Ishikawa (cell line): Measurements from ENCODE around the gene DEFB110.

Experiments
- CEBPB ChIP-seq: IDR thresholded peaks from 2 replicates; pipeline ENCODE4 v1.6.1; 2012
- CREB1 ChIP-seq: IDR thresholded peaks from 2 replicates; pipeline ENCODE4 v1.6.1; 2012; ENCODE audit warnings: low read depth
- EGR1 ChIP-seq: IDR thresholded peaks from 2 replicates; pipeline ENCODE4 v1.6.1; 2012
- EP300 ChIP-seq: IDR thresholded peaks from 2 replicates; pipeline ENCODE4 v1.6.1; 2012; ENCODE audit warnings: borderline replicate concordance
- FOXM1 ChIP-seq: IDR thresholded peaks from 2 replicates; pipeline ENCODE4 v1.6.1; 2012; ENCODE audit warnings: low read depth, borderline replicate concordance
- MAX ChIP-seq: IDR thresholded peaks from 2 replicates; pipeline ENCODE4 v1.6.1; 2012
- NFIC ChIP-seq: IDR thresholded peaks from 2 replicates; pipeline ENCODE4 v1.6.1; 2012
- RAD21 ChIP-seq: IDR thresholded peaks from 2 replicates; pipeline ENCODE4 v1.6.1; 2012; ENCODE audit warnings: low read depth
- TAF1 ChIP-seq: IDR thresholded peaks from 2 replicates; pipeline ENCODE4 v1.6.1; 2012; ENCODE audit warnings: low read depth, mild to moderate bottlenecking
- USF1 ChIP-seq: IDR thresholded peaks from 2 replicates; pipeline ENCODE4 v1.6.1; 2012
- YY1 ChIP-seq: IDR thresholded peaks from 2 replicates; pipeline ENCODE4 v1.6.1; 2012; ENCODE audit warnings: low read depth

DNA sequence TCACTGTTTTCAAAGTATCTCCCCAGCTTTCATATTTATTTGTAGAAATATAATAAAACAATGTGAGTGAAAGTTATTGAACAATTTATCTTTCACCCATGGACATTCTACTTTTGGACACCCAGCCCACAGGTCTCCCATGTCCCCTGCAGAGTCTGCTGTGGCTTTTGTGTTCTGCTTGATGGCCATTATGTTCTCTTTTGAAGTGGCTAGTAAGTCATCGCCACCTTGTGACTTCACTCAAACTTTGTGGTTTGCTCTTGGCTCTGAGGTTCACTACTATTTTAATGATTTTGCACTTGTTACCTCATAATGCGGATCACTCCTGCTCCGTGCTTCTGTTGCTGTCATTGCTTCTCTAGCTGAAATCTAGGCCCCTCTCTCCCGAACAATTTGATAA lies 42.2 kb downstream of the DEFB110 start:
- TF ChIP-seq MAX (no peak), EGR1 (no peak), YY1 (no peak), USF1 (no peak), TAF1 (no peak), NFIC (no peak), RAD21 (no peak), CEBPB (no peak), CREB1 (no peak), EP300 (no peak), FOXM1 (no peak)
